HL-60 (cell line): ENCODE results near the gene CRELD2.

Source experiments
- POLR2AphosphoS5 ChIP-seq: IDR thresholded peaks from 2 replicates; pipeline ENCODE4 v1.6.1; 2012; ENCODE audit warnings: low read depth
- REST ChIP-seq: IDR thresholded peaks from 2 replicates; pipeline ENCODE4 v1.6.1; 2012; ENCODE audit warnings: low read depth; ENCODE audit not compliant: insufficient replicate concordance
- TF ChIP-seq, protein P1 (sequence below): IDR thresholded peaks from one replicate; pipeline ENCODE4 v1.5.1; 2011; ENCODE audit warnings: low read length, control low read depth, inconsistent platforms; ENCODE audit not compliant: insufficient read depth

DNA sequence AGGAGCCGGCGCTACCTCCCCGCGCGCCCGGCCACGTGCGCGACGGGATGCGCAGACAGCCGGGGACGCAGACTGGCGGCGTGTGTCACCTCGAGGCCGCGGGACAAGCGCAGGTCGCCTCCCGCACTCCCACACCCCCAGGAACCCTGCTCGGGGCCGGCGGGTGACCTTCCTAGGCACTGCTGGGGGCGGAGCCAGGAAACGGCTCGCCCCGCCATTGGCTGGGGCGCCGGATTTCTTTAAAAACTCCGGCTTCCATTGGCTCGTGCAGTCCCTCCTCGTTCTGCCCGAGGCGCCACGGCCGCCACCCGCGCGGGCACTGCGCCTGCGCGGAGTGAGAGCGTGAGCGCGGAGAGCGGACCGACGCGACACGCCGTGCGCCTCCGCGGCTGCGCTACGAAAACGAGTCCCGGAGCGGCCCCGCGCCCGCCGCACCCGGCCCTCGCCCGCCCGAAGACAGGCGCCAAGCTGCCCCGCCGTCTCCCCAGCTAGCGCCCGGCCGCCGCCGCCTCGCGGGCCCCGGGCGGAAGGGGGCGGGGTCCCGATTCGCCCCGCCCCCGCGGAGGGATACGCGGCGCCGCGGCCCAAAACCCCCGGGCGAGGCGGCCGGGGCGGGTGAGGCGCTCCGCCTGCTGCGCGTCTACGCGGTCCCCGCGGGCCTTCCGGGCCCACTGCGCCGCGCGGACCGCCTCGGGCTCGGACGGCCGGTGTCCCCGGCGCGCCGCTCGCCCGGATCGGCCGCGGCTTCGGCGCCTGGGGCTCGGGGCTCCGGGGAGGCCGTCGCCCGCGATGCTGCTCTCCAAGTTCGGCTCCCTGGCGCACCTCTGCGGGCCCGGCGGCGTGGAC lies 41.9 kb downstream of the CRELD2 start, which contains the start of gene PIM3:
- TF ChIP-seq, protein P1, sequence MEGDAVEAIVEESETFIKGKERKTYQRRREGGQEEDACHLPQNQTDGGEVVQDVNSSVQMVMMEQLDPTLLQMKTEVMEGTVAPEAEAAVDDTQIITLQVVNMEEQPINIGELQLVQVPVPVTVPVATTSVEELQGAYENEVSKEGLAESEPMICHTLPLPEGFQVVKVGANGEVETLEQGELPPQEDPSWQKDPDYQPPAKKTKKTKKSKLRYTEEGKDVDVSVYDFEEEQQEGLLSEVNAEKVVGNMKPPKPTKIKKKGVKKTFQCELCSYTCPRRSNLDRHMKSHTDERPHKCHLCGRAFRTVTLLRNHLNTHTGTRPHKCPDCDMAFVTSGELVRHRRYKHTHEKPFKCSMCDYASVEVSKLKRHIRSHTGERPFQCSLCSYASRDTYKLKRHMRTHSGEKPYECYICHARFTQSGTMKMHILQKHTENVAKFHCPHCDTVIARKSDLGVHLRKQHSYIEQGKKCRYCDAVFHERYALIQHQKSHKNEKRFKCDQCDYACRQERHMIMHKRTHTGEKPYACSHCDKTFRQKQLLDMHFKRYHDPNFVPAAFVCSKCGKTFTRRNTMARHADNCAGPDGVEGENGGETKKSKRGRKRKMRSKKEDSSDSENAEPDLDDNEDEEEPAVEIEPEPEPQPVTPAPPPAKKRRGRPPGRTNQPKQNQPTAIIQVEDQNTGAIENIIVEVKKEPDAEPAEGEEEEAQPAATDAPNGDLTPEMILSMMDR = no peak
- TF ChIP-seq REST (peak; percentile 48), POLR2AphosphoS5 (peak; percentile 82)
